H1 (cell line): ENCODE results near the gene ADAM19. TPM values are rescaled to one million over a fixed set of nuclear protein-coding genes. Genes with fewer than 3 reads are reported as not detected.

Experiments used
- CBX5 ChIP-seq: fragments of 300-800, 300-1000 bp; sonication (generic); IDR thresholded peaks from 2 replicates; pipeline ENCODE4 v1.7.1; 2016; ENCODE audit warnings: antibody characterized with exemption, low read length, low read depth
- SRF ChIP-seq: IDR thresholded peaks from 2 replicates; pipeline ENCODE4 v1.6.1; 2011; ENCODE audit warnings: mild to moderate bottlenecking, low read depth, low read length, moderate library complexity
- TEAD4 ChIP-seq: IDR thresholded peaks from 2 replicates; pipeline ENCODE4 v1.6.1; 2012; ENCODE audit warnings: low read depth, low read length, inconsistent platforms, mixed read lengths
- polyA plus RNA-seq, 7 experiments: library from polyadenylated mRNA; depleted of rRNA in 3 of 7; stranded (reverse) in 5 of 7; unstranded in 2 of 7; fragments of >200 nt in 5 of 7; fragments of 200-250 nt in 2 of 7; gene quantifications; 1 replicate in 5 of 7; 2 replicates in 1 of 7; 4 replicates in 1 of 7; pipeline versions ENCODE4 v1.2.1 to v1.2.3, GENCODE V29; 2011 to 2013; ENCODE audit warnings: missing spikeins in 2 of 7, mixed read lengths in 2 of 7
- total RNA-seq: library from RNA; stranded (reverse); fragmentation: NEBNext Ultra II Directional; extraction: Animal tissue kit (Norgen Biotek cat#: 25700); gene quantifications from 2 replicates; pipeline ENCODE4 v1.2.1, GENCODE V29; 2021
- TF ChIP-seq, protein P1 (sequence below): IDR thresholded peaks from 2 replicates; pipeline ENCODE4 v1.6.1; 2012; ENCODE audit warnings: low read length, inconsistent platforms

Gene ADAM19
- total and polyA plus RNA-seq, 2 of the 8 experiments (the other 6 are each of a cell fraction or from before 2014, with no cell fraction given) = 6.5 to 22.7 TPM

DNA sequence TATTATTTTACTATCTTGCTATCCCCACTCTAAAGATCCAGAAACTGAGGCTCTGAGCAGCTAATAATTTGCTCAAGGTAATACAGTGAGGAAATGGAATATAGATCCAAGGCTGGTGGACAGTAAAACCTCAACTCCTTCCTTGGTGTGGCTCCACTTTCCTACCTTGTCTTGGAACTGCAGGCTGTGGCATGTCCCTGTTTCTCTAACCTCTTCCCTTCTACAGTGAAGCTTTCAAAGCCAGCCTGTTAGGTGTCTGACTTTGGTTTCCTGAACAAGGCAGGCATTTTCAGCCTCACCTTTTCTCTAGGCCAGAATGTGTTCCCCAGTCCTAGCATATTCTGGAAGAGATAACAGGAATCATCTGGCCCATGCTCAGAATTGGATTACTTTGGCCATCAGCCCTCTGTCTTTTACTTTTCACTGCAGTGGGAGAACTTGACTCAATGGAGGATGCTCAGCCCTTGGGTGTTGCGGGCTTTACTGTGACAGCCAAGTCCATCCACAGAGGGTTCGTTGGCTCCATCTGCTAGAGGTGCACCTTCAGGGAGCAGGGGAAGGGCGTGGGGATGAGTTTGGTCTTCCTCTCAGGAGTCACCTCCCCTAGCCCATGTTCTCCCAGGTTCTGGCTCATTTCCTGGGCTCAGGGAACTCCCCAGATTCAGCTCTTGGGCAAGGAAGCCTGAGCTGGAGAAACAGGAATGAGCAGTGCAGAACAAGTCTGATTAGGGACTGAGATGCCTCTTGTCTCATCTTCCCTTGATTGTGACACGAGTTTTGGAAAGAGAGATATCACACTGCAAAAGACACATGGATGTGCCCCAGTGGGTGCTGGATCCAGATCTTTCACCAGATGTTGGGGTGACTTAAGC is 114.4 kb downstream of the ADAM19 start (continued):
- TF ChIP-seq, protein P1, sequence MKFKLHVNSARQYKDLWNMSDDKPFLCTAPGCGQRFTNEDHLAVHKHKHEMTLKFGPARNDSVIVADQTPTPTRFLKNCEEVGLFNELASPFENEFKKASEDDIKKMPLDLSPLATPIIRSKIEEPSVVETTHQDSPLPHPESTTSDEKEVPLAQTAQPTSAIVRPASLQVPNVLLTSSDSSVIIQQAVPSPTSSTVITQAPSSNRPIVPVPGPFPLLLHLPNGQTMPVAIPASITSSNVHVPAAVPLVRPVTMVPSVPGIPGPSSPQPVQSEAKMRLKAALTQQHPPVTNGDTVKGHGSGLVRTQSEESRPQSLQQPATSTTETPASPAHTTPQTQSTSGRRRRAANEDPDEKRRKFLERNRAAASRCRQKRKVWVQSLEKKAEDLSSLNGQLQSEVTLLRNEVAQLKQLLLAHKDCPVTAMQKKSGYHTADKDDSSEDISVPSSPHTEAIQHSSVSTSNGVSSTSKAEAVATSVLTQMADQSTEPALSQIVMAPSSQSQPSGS = no peak
- TF ChIP-seq CBX5 (no peak), TEAD4 (no peak), SRF (no peak)
